GM18499 (cell line): ENCODE data around the gene PTPRC.
A peak's percentile ranks its signal among the peaks of the same experiment; 100 is the strongest.

Experiments used
- ATAC-seq: cut with Tn5 transposase; IDR thresholded peaks from one replicate; pipeline ENCODE4 v1.9.1; 2021; ENCODE audit warnings: moderate number of reproducible peaks; ENCODE audit not compliant: insufficient read depth, unreplicated experiment

PTPRC gene

GRCh38 chr1:198642983-198643382 is 4.1 kb downstream of the PTPRC start:
- no peak for ATAC-seq

GRCh38 chr1:198643808-198644207 is 5.0 kb downstream of the PTPRC start:
- no peak for ATAC-seq

GRCh38 chr1:198647055-198647454 is 8.2 kb downstream of the PTPRC start:
- no peak for ATAC-seq

GRCh38 chr1:198648592-198648991 is 9.8 kb downstream of the PTPRC start:
- no peak for ATAC-seq

GRCh38 chr1:198649232-198649967 is 10.6 kb downstream of the PTPRC start:
- no peak for ATAC-seq

GRCh38 chr1:198649968-198650338 is 11.1 kb downstream of the PTPRC start:
- ATAC-seq, result no peak

GRCh38 chr1:198650506-198650905 is 11.7 kb downstream of the PTPRC start:
- ATAC-seq, result no peak

- ATAC-seq, result peak; percentile 31
Measured at GRCh38 chr1:198651650-198652400, 13.0 kb downstream of the PTPRC start.

GRCh38 chr1:198653808-198654413 is 15.1 kb downstream of the PTPRC start:
- no peak for ATAC-seq

- no peak for ATAC-seq
Measured at GRCh38 chr1:198655459-198656121, 16.8 kb downstream of the PTPRC start.

GRCh38 chr1:198656500-198656932 is 17.7 kb downstream of the PTPRC start:
- no peak for ATAC-seq

GRCh38 chr1:198657550-198658064 is 18.8 kb downstream of the PTPRC start:
- ATAC-seq, result peak; percentile 33

- ATAC-seq, result no peak
Measured at GRCh38 chr1:198660341-198661261, 21.8 kb downstream of the PTPRC start.

GRCh38 chr1:198662821-198663220 is 24.0 kb downstream of the PTPRC start:
- ATAC-seq, result no peak

- no peak for ATAC-seq
Measured at GRCh38 chr1:198664068-198664788, 25.4 kb downstream of the PTPRC start.

GRCh38 chr1:198667186-198667585 is 28.3 kb downstream of the PTPRC start:
- no peak for ATAC-seq

GRCh38 chr1:198667807-198668206 is 29.0 kb downstream of the PTPRC start:
- ATAC-seq, result no peak

GRCh38 chr1:198669023-198669698 is 30.3 kb downstream of the PTPRC start:
- peak; percentile 79 for ATAC-seq
